Measurements from ENCODE around the gene ATXN2.

DNA sequence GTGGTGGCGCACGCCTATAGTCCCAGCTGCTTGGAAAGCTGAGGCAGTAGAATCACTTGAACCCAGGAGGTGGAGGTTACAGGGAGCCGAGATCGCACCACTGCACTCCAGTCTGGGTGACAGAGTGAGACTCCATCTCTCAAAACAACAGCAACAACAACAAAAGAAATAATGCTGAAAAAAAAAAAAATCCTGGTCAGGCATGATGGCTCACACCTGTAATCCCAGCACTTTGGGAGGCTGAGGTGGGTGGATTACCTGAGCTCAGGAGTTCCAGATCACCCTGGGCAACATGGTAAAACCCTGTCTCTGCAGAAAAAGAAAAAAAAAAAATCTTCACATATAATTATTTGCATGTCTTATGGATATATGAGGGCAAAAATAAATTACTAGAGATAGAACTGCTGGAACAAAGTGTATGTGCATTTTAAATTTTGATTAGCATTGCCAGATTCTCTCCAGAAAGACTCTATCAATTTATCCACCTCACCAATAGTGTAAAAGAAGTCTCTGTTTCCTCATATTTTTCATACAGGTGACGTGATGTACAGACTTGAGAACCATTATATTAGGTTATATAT, 75.4 kb downstream of the ATXN2 start:
- TF ChIP-seq BHLHE40 (IDR thresholded peaks at IDR 0.05; ENCODE audit: low read depth, low read length) (no peak), MAFK (IDR thresholded peaks at IDR 0.05; ENCODE audit: low read depth, low read length) (no peak)
- TF ChIP-seq, protein P1, sequence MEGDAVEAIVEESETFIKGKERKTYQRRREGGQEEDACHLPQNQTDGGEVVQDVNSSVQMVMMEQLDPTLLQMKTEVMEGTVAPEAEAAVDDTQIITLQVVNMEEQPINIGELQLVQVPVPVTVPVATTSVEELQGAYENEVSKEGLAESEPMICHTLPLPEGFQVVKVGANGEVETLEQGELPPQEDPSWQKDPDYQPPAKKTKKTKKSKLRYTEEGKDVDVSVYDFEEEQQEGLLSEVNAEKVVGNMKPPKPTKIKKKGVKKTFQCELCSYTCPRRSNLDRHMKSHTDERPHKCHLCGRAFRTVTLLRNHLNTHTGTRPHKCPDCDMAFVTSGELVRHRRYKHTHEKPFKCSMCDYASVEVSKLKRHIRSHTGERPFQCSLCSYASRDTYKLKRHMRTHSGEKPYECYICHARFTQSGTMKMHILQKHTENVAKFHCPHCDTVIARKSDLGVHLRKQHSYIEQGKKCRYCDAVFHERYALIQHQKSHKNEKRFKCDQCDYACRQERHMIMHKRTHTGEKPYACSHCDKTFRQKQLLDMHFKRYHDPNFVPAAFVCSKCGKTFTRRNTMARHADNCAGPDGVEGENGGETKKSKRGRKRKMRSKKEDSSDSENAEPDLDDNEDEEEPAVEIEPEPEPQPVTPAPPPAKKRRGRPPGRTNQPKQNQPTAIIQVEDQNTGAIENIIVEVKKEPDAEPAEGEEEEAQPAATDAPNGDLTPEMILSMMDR (conservative IDR thresholded peaks at IDR 0.05; ENCODE audit: low read depth, low read length): no peak
